WTC11 (cell line): ENCODE measurements around the gene SCML1. TPM values are rescaled to one million over a fixed set of nuclear protein-coding genes. Genes with fewer than 3 reads are reported as not detected.

Experiments used
- ATAC-seq: fragments of 200-7000 bp; cut with Tn5 transposase; 2 replicates; pipeline ENCODE4 v1.10.0; 2021; ENCODE audit warnings: mild to moderate bottlenecking, moderate library complexity
- CTCF ChIA-PET: fragments of 300-600 bp; sonication (Branson Sonifier 250); formaldehyde crosslinking; loops from one replicate; lab custom pipeline; 2021; ENCODE audit warnings: antibody characterized with exemption; lab: Charles Lee
- POLR2A ChIA-PET: fragments of 350-600 bp; sonication (Branson Sonifier 250); formaldehyde crosslinking; loops from one replicate; lab custom pipeline; 2021; ENCODE audit warnings: antibody characterized with exemption; lab: Charles Lee
- DNase-seq: peaks from one replicate; pipeline ENCODE4 v3.0.0; 2021; ENCODE audit warnings: low spot score
- H3K27ac Mint-ChIP-seq: 2 replicates; pipeline ENCODE4 v1.8.0; 2021; ENCODE audit warnings: mixed read lengths
- H3K27me3 Mint-ChIP-seq: 2 replicates; pipeline ENCODE4 v1.8.0; 2021; ENCODE audit warnings: low read depth, mild to moderate bottlenecking, moderate library complexity, mixed read lengths
- H3K36me3 Mint-ChIP-seq: 2 replicates; pipeline ENCODE4 v1.8.0; 2021; ENCODE audit warnings: mixed read lengths
- H3K4me1 Mint-ChIP-seq: 2 replicates; pipeline ENCODE4 v1.8.0; 2022; ENCODE audit warnings: mixed read lengths
- H3K4me3 Mint-ChIP-seq: 2 replicates; pipeline ENCODE4 v1.8.0; 2021; ENCODE audit warnings: mild to moderate bottlenecking, moderate library complexity, mixed read lengths
- H3K9me3 Mint-ChIP-seq: 2 replicates; pipeline ENCODE4 v1.8.0; 2021; ENCODE audit warnings: mixed read lengths
- ARID4B ChIP-seq: sonication (generic); formaldehyde crosslinking; IDR thresholded peaks from 2 replicates; pipeline ENCODE4 v1.8.0; 2023; ENCODE audit warnings: missing genetic modification reagents, mild to moderate bottlenecking, borderline replicate concordance
- ATF3 ChIP-seq: sonication (generic); formaldehyde crosslinking; conservative IDR thresholded peaks from 2 replicates; pipeline ENCODE4 v1.8.1; 2022; ENCODE audit warnings: mild to moderate bottlenecking, missing genetic modification reagents
- CREM ChIP-seq: sonication (generic); formaldehyde crosslinking; IDR thresholded peaks from 2 replicates; pipeline ENCODE4 v1.8.1; 2022; ENCODE audit warnings: mild to moderate bottlenecking, missing genetic modification reagents, moderate library complexity
- E2F1 ChIP-seq: sonication (generic); formaldehyde crosslinking; IDR thresholded peaks from 2 replicates; pipeline ENCODE4 v1.8.0; 2022; ENCODE audit warnings: mild to moderate bottlenecking, missing genetic modification reagents
- FOXP1 ChIP-seq: sonication (generic); formaldehyde crosslinking; IDR thresholded peaks from 2 replicates; pipeline ENCODE4 v1.8.0; 2022; ENCODE audit warnings: missing genetic modification reagents, mild to moderate bottlenecking, moderate library complexity, borderline replicate concordance
- HMGXB4 ChIP-seq: sonication (generic); formaldehyde crosslinking; IDR thresholded peaks from 2 replicates; pipeline ENCODE4 v1.8.1; 2023; ENCODE audit warnings: mild to moderate bottlenecking, moderate library complexity, missing genetic modification reagents
- JAZF1 ChIP-seq: fragments of 250-450 bp; sonication (Bioruptor Pico); IDR thresholded peaks from 2 replicates; pipeline ENCODE4 v1.9.0; 2021; ENCODE audit warnings: moderate library complexity, mild to moderate bottlenecking, inconsistent platforms
- KAT7 ChIP-seq: sonication (generic); formaldehyde crosslinking; IDR thresholded peaks from 2 replicates; pipeline ENCODE4 v1.8.1; 2023; ENCODE audit warnings: missing genetic modification reagents, mild to moderate bottlenecking, borderline replicate concordance
- MAX ChIP-seq: sonication (generic); formaldehyde crosslinking; IDR thresholded peaks from 2 replicates; pipeline ENCODE4 v1.8.0; 2022; ENCODE audit warnings: mild to moderate bottlenecking, missing genetic modification reagents
- MLX ChIP-seq: sonication (generic); formaldehyde crosslinking; IDR thresholded peaks from 2 replicates; pipeline ENCODE4 v1.8.1; 2023; ENCODE audit warnings: mild to moderate bottlenecking, missing genetic modification reagents, moderate library complexity
- MXD4 ChIP-seq: fragments of 250-450 bp; sonication (Bioruptor Pico); IDR thresholded peaks from 2 replicates; pipeline ENCODE4 v1.8.0; 2021; ENCODE audit warnings: mild to moderate bottlenecking, moderate library complexity, borderline replicate concordance
- NFE2L1 ChIP-seq: sonication (generic); formaldehyde crosslinking; IDR thresholded peaks from 2 replicates; pipeline ENCODE4 v1.8.1; 2023; ENCODE audit warnings: missing genetic modification reagents
- NR2C2 ChIP-seq: sonication (generic); formaldehyde crosslinking; IDR thresholded peaks from 2 replicates; pipeline ENCODE4 v1.8.0; 2022; ENCODE audit warnings: mild to moderate bottlenecking, missing genetic modification reagents
- RORB ChIP-seq: fragments of 250-450 bp; sonication (Bioruptor Pico); IDR thresholded peaks from 2 replicates; pipeline ENCODE4 v1.9.0; 2021; ENCODE audit warnings: mild to moderate bottlenecking
- SMAD3 ChIP-seq: sonication (generic); formaldehyde crosslinking; IDR thresholded peaks from 2 replicates; pipeline ENCODE4 v1.8.0; 2022; ENCODE audit warnings: missing genetic modification reagents, mild to moderate bottlenecking, borderline replicate concordance
- TCF7 ChIP-seq: sonication (generic); formaldehyde crosslinking; IDR thresholded peaks from 2 replicates; pipeline ENCODE4 v1.8.0; 2022; ENCODE audit warnings: mild to moderate bottlenecking, low read depth, missing genetic modification reagents, moderate library complexity
- USF1 ChIP-seq: sonication (generic); formaldehyde crosslinking; IDR thresholded peaks from 2 replicates; pipeline ENCODE4 v1.8.0; 2022; ENCODE audit warnings: mild to moderate bottlenecking, missing genetic modification reagents
- ZBTB21 ChIP-seq: sonication (generic); formaldehyde crosslinking; IDR thresholded peaks from 2 replicates; pipeline ENCODE4 v1.8.1; 2023; ENCODE audit warnings: mild to moderate bottlenecking, missing genetic modification reagents, borderline replicate concordance
- ZNF219 ChIP-seq: sonication (generic); formaldehyde crosslinking; IDR thresholded peaks from 2 replicates; pipeline ENCODE4 v1.8.0; 2023; ENCODE audit warnings: missing genetic modification reagents, mild to moderate bottlenecking, borderline replicate concordance
- ZNF416 ChIP-seq: fragments of 250-450 bp; sonication (Bioruptor Pico); IDR thresholded peaks from 2 replicates; pipeline ENCODE4 v1.9.0; 2021; ENCODE audit warnings: mild to moderate bottlenecking, inconsistent platforms
- ZNF512 ChIP-seq: sonication (generic); formaldehyde crosslinking; IDR thresholded peaks from 2 replicates; pipeline ENCODE4 v1.8.1; 2022; ENCODE audit warnings: missing genetic modification reagents, borderline replicate concordance
- ZNF671 ChIP-seq: fragments of 250-450 bp; sonication (Bioruptor Pico); IDR thresholded peaks from 2 replicates; pipeline ENCODE4 v1.8.0; 2021; ENCODE audit warnings: mild to moderate bottlenecking
- ZSCAN18 ChIP-seq: fragments of 250-450 bp; sonication (Bioruptor Pico); IDR thresholded peaks from 2 replicates; pipeline ENCODE4 v2.1.2; 2022; ENCODE audit warnings: mild to moderate bottlenecking, moderate library complexity
- total RNA-seq: library from RNA; stranded (reverse); gene quantifications from 3 replicates; pipeline ENCODE4 v1.2.3, GENCODE V29; 2021

The SCML1 gene
- total RNA-seq, 1 experiment from 2014 or later: 2.3 TPM

GRCh38 chrX:17750436-17750835 is 13.1 kb downstream of the SCML1 start (continued):
- no peak for TF ChIP-seq ZNF512 (CRISPR knock-in tag)
- TF ChIP-seq NFE2L1 (CRISPR knock-in tag): no peak
- TF ChIP-seq HMGXB4: no peak
- no peak for TF ChIP-seq ZNF671 (CRISPR knock-in tag)

GRCh38 chrX:17758382-17758781 is 21.1 kb downstream of the SCML1 start:
- Mint-ChIP-seq H3K4me1 (no peaks in the 10 kb centered on the region), H3K36me3 (no peaks in the 10 kb centered on the region), H3K27me3 (peaks cover 3% of the 10 kb centered on the region; the same call in 1 of the 2 replicates), H3K4me3 (no peak overlapping the region), H3K9me3 (no peaks in the 10 kb centered on the region), H3K27ac (no peak overlapping the region)
- no peak for TF ChIP-seq E2F1 (CRISPR knock-in tag)
- TF ChIP-seq SMAD3 (CRISPR knock-in tag): no peak
- TF ChIP-seq CREM (CRISPR knock-in tag): no peak
- TF ChIP-seq RORB (CRISPR knock-in tag): no peak
- TF ChIP-seq KAT7: no peak
- TF ChIP-seq JAZF1: no peak
- no peak for TF ChIP-seq FOXP1 (CRISPR knock-in tag)
- no peak for TF ChIP-seq MAX (CRISPR knock-in tag)
- no peak for TF ChIP-seq MXD4 (CRISPR knock-in tag)
- TF ChIP-seq ATF3 (CRISPR knock-in tag): no peak
- TF ChIP-seq ZSCAN18 (CRISPR knock-in tag): no peak
- TF ChIP-seq ZNF219 (CRISPR knock-in tag): no peak
- no peak for TF ChIP-seq NR2C2
- ATAC-seq (no peak), DNase-seq (no peak)
- ChIA-PET CTCF (no interaction called here), POLR2A (no interaction called here)

GRCh38 chrX:17759990-17760389 is 22.7 kb downstream of the SCML1 start:
- TF ChIP-seq MLX (no peak), ZBTB21 (CRISPR knock-in tag) (no peak), TCF7 (CRISPR knock-in tag) (no peak), ARID4B (CRISPR knock-in tag) (no peak), ZNF416 (CRISPR knock-in tag) (no peak), USF1 (CRISPR knock-in tag) (no peak)
- TF ChIP-seq, all 79 proteins: peak for 0

More at GRCh38 chrX:17759990-17760389, 22.7 kb downstream of the SCML1 start:
- H3K4me1 Mint-ChIP-seq: no peaks in the 10 kb centered on the region
- ChIA-PET POLR2A (no interaction called here), CTCF (no interaction called here)
- no peaks in the 10 kb centered on the region for H3K36me3 Mint-ChIP-seq
- no peak for DNase-seq
- H3K4me3 Mint-ChIP-seq: no peak overlapping the region
- H3K27ac Mint-ChIP-seq: no peak overlapping the region
- ATAC-seq: no peak
- H3K27me3 Mint-ChIP-seq: peaks cover 3% of the 10 kb centered on the region; the same call in 1 of the 2 replicates
- H3K9me3 Mint-ChIP-seq: no peaks in the 10 kb centered on the region
